ENCODE data around the gene MUC4.

DNA sequence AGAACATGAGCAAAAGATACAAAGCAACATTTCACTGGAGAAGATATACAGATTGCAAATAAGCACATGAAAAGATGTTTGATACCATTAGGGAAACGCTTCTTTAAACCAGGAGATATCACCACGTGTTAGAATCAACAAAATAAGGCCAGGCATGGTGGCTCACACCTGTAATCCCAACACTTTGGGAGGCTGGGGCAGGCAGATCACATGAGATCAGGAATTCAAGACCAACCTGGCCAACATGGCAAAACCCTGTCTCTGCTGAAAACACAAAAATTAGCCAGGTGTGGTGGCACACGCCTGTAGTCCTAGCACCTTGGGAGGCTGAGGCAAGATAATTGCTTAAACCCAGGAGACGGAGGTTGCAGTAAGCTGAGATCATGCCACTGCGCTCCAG is 111.4 kb downstream of the MUC4 start:
- TF ChIP-seq, protein P1, sequence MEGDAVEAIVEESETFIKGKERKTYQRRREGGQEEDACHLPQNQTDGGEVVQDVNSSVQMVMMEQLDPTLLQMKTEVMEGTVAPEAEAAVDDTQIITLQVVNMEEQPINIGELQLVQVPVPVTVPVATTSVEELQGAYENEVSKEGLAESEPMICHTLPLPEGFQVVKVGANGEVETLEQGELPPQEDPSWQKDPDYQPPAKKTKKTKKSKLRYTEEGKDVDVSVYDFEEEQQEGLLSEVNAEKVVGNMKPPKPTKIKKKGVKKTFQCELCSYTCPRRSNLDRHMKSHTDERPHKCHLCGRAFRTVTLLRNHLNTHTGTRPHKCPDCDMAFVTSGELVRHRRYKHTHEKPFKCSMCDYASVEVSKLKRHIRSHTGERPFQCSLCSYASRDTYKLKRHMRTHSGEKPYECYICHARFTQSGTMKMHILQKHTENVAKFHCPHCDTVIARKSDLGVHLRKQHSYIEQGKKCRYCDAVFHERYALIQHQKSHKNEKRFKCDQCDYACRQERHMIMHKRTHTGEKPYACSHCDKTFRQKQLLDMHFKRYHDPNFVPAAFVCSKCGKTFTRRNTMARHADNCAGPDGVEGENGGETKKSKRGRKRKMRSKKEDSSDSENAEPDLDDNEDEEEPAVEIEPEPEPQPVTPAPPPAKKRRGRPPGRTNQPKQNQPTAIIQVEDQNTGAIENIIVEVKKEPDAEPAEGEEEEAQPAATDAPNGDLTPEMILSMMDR (IDR thresholded peaks at IDR 0.05) = no peak
- TF ChIP-seq POLR2A (IDR thresholded peaks at IDR 0.05) = no peak
